Thyroid gland (tissue), 4 donors: ENCODE data around the gene CXCL6.
A peak's percentile ranks its signal among the peaks of the same experiment; 100 is the strongest.

Experiments used
- CTCF ChIP-seq, 6 experiments: fragments of 200-600 bp in 3 of 6; fragments of 450-650 bp in 3 of 6; sonication (generic) in 3 of 6; IDR thresholded peaks; one replicate each; pipeline ENCODE4 v1.5.1; 2016 to 2019; ENCODE audit warnings: antibody characterized with exemption in 6 of 6, mild to moderate bottlenecking in 2 of 6, inconsistent platforms in 1 of 6, moderate library complexity in 1 of 6
- POLR2A ChIP-seq, 2 donors: fragments of 450-650 bp; IDR thresholded peaks; one replicate each; pipeline ENCODE4 v1.6.1; 2017; ENCODE audit warnings: antibody characterized with exemption in 2 of 2, mild to moderate bottlenecking in 2 of 2, moderate library complexity in 1 of 2

GRCh38 chr4:73853246-73853704, 16.8 kb downstream of the CXCL6 start, which contains the start of gene PF4V1:
- TF ChIP-seq CTCF (IDR thresholded peaks at IDR 0.05) = peak in 1 of 6 experiments; percentile 23
- TF ChIP-seq POLR2A (IDR thresholded peaks at IDR 0.05) = no peak
